ENCODE results near the gene POU2F3.

- TF ChIP-seq CTCF (IDR thresholded peaks at IDR 0.05; ENCODE audit: low read length), result peak; percentile 76
- no peak for TF ChIP-seq EZH2 (IDR thresholded peaks at IDR 0.05; ENCODE audit: borderline replicate concordance, low read length)
Observed at GRCh38 chr11:120235024-120235628, 4.8 kb upstream of the POU2F3 start.

Measured in OCI-LY1 (cell line).